Measurements from ENCODE around the gene UNC5A.

DNA sequence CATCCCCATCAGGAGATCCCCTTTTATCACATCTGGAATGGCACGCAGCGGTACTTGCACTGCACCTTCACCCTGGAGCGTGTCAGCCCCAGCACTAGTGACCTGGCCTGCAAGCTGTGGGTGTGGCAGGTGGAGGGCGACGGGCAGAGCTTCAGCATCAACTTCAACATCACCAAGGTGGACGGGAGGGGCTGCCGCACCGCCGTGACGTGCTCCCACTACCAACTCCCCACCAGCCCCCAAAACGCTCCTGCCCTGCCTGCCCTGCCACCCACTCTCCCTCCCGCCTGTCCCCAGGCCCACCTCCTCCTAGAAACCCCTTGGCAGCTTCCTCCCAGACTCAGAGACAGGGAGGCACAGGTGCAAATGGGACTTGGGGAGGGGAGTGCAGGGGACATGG is 68.1 kb downstream of the UNC5A start:
- TF ChIP-seq YY1 (IDR thresholded peaks at IDR 0.05; ENCODE audit: low read depth, low read length): no peak
- no peak for TF ChIP-seq USF2 (IDR thresholded peaks at IDR 0.05; ENCODE audit: low read length)
- TF ChIP-seq TBP (IDR thresholded peaks at IDR 0.05; ENCODE audit: low read depth, low read length): no peak
- TF ChIP-seq, protein P1, sequence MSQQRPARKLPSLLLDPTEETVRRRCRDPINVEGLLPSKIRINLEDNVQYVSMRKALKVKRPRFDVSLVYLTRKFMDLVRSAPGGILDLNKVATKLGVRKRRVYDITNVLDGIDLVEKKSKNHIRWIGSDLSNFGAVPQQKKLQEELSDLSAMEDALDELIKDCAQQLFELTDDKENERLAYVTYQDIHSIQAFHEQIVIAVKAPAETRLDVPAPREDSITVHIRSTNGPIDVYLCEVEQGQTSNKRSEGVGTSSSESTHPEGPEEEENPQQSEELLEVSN (IDR thresholded peaks at IDR 0.05): no peak

All from H1 (cell line).